CD4-positive, alpha-beta T cell treated with Interleukin-15 for 4 hours (primary cell): ENCODE results near the gene CCSER2.
"Not testable (repeated sequence)": the region's sequence is repeated elsewhere in the genome, so short reads cannot be mapped to it uniquely, and the experiment has no call there.

Source experiments
- DNase-seq: peaks from one replicate; pipeline ENCODE4 v3.0.0-alpha.2; 2020; ENCODE audit warnings: low spot score

CCSER2 gene, protein sequence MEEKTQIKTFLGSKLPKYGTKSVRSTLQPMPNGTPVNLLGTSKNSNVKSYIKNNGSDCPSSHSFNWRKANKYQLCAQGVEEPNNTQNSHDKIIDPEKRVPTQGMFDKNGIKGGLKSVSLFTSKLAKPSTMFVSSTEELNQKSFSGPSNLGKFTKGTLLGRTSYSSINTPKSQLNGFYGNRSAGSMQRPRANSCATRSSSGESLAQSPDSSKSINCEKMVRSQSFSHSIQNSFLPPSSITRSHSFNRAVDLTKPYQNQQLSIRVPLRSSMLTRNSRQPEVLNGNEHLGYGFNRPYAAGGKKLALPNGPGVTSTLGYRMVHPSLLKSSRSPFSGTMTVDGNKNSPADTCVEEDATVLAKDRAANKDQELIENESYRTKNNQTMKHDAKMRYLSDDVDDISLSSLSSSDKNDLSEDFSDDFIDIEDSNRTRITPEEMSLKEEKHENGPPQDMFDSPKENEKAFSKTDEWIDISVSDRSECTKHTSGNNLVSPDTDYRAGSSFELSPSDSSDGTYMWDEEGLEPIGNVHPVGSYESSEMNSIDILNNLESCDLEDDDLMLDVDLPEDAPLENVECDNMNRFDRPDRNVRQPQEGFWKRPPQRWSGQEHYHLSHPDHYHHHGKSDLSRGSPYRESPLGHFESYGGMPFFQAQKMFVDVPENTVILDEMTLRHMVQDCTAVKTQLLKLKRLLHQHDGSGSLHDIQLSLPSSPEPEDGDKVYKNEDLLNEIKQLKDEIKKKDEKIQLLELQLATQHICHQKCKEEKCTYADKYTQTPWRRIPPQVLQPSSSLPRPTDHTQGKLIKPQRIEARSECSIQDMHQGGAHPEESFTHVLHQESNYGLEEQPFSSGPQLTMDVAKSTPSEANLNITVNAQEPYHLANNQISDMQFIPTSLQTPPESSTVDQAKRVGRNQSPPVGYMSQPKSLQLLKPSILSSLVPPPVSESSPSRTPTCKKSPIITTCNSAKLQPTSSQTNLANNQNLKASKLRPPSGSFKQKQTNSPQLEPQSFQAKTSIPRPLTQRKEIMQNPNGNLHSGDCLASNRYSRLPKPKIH

DNA sequence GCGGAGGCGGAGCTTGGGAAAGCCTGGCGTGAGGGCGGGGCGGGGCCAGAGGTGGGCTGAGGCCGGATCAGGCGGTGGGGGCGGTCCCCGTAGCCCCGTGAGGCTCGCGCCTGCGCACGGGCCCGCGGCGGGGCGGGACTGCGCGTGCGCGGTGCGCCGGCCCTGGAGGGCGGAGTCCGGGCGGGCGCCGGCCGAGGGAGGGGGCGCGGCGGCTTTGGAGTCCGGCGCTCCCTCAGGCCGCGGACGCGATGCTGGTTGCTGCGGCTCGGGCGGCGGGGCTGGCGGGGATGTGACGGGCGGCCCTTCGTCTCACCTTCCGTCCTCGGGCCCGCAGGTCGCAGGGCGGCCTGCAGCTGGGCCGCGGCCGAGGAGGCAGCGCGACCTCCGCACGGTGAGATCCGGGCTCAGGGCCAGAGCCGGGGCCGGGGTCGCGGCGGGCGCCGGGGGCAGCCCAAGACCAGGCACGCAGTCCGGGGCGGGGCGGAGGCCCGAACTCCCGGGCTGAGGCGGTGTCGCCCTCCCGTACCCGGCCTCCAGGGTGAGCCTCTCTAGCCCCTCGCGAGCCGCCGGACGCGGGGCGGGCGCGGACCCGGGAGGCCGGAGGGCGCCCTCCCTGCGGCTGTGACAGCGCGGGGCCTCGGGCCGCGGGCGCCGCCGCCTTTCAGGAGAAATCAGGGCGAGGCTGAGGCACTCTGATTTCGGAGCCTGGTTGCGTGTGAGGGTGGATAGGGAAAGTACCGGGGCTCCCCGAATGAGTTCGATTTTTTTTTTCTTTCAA is at the start of gene CCSER2:
Gene CCSER2, plus strand, starts transcription at position 172 of the 778 bp plus-strand sequence. CDS start 42,464 bp downstream, outside the sequence.
- peak; percentile 89 for DNase-seq

- not testable (repeated sequence) for DNase-seq
These were observed 48.4 kb upstream of the CCSER2 start for GRCh38 chr10:84279876-84280475.

- DNase-seq: no peak
These were observed 41.7 kb upstream of the CCSER2 start for GRCh38 chr10:84286695-84287094.

GRCh38 chr10:84288151-84288550 is 40.2 kb upstream of the CCSER2 start:
- DNase-seq: no peak

DNA sequence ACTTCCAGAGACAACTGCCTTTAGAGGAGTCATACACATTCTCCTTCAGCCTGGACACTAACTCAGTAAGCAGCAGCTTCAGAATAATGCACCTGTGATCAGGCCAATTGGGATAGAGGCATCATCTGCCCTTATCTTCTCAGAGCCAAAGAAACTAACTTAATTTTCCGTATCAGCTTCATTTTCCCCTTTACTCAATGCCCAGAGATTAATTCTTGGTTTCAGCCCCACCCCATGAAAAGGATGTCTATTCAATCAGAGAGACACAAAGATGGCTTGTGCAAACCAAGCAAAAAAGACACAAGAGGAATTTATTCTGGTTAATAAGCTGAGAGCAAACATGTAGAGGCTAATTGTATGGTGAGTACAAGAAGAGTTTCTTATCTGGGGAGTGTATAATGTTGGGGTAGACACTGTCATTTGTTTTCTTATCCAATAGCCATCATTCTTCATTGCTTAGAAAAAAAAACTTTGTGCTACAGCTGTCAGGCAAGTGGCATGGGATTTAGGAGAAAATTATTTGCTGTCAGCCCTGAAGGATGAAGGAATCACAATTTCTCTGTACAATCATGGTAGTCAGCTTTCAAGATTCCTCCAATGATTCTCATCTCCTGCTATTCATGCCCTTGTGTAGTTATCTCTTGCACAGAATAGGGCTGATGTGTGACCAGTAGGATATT is 38.7 kb upstream of the CCSER2 start:
- no peak for DNase-seq

GRCh38 chr10:84290235-84290634 is 38.2 kb upstream of the CCSER2 start:
- no peak for DNase-seq

DNA sequence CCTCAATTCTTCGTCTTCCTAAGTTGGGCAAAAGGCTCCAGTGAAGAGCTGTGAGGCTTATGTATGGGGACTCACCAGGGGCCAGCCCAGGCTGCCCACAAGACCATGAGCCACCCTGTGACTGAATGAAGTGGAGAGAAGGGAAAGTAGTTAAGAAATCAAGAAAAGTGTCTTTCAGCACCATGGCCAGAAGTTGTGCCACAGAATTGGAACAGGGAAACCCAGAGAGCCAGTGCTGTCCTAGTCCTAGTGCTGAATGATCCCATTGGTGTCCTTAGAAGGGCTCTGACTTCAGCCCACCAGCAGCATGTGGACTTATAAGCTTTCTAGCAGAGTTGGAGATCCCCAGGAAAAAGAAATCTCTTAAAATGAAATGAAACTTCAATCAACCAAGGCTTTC is 37.0 kb upstream of the CCSER2 start:
- DNase-seq: no peak

GRCh38 chr10:84292502-84292901 is 35.9 kb upstream of the CCSER2 start:
- no peak for DNase-seq

- no peak for DNase-seq
These were observed 35.2 kb upstream of the CCSER2 start for GRCh38 chr10:84293171-84293570.

- DNase-seq: no peak
These were observed 34.8 kb upstream of the CCSER2 start for GRCh38 chr10:84293574-84294016.

- DNase-seq: no peak
These were observed 33.5 kb upstream of the CCSER2 start for GRCh38 chr10:84294766-84295447.

DNA sequence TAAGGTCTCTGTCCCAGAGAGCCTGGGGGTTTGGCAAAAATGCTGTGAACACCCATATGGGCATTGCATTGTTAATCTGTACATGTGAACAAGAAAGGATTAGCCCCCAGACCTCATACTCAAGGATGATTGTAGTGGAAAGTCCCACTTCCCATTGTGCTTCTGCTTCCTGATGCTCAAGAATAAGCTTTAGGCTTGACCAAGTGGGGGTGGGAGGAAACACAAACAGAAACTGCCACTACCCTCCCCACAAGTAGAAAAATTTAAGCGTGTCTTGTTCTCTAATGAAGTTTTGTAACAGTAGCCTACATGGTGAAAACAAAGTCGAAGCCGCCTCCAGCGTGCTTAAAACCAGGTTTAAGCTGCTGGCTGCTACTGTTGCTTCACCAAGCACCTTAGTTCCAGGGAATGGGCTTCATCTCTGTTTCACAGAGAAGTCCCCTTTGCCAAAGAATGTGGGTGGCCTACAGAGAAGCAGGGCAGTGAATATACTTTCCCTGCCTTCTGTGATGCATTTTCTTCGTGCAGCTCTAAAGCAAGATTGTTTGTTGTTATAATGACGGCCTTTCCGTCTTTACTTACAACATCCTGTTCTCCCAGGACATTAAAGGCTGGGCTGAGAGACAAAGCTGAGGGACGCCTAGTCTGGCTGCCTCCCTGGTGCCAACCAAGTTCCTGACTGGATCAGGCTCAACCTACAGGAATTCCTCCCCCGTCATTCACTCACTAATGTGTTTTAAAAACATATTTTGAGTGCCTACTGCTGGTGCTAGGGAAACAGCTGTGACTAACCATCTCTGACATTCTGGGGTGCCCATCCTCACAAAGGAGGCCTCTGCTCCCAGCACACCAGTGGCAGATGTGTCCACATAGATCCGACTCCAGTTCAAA is 32.1 kb upstream of the CCSER2 start:
- DNase-seq: no peak

DNA sequence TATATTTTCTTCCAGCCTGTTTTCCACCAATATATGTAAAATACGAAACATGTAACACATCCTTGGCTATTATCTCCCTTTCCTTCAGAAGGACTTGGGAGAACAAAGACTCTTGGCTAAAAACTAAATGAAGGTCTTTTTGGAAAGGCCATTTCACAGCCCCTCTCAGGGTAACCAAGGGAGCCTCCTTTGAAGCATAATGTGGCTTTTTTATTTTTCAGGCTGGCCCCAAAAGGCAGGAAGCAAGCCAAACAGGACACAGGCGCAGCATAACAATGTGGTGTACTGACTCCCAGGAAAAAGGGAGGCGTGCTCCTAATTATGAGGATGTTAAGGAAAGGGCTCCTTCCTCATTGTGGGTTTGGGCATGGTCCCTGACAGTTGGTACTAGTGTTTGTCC is 30.3 kb upstream of the CCSER2 start:
- DNase-seq: no peak

- DNase-seq: no peak
These were observed 26.2 kb upstream of the CCSER2 start for GRCh38 chr10:84302223-84302622.

DNA sequence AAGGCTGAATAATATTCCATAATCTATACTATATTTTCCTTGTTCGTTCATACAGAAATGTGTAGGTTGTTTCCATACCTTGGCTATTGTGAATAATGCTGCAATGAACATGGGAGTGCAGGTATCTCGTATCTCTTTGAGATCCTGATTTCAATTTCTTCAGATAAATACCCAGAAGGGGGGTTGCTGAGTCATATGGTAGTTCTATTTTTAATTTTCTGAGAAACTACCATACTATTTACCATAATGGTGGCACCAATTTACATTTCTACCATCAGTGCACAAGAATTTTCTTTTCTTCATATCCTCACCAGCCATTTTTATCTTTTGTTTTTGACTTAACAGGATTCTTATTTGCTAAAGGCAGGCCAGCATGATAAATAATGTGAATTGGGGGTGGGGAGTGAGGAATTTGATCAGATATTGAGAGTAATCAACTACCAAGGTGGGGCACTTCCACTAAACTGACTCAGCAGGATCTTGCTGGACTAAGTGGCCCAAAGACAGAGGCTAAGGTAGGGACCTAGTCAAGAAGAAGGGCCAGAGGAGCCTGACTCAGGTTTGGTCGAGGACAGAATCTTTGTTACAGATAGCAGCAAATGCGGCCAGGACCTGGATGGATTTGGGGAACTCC is 21.5 kb upstream of the CCSER2 start:
- no peak for DNase-seq

DNA sequence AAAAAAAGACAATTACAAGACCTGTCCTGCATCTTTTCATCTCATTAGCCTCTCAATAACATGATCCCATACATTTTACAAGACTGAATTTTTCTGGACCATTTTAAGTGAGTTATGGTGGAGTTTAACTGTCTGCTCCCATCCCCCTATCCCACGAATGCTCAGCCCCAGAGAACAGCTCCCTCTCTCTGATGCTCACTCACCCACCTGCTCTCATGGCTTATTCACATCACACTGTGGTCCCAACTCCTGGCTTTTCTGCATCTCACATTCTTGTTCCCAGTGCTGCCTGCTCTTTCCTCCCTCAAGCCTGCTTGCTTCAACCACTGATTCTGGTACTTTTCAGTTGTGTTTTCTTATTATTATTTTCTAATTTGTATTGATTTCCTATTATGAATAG is 20.4 kb upstream of the CCSER2 start:
- DNase-seq: no peak

- DNase-seq: peak; percentile 45
These were observed 19.7 kb upstream of the CCSER2 start for GRCh38 chr10:84308481-84309304.

DNA sequence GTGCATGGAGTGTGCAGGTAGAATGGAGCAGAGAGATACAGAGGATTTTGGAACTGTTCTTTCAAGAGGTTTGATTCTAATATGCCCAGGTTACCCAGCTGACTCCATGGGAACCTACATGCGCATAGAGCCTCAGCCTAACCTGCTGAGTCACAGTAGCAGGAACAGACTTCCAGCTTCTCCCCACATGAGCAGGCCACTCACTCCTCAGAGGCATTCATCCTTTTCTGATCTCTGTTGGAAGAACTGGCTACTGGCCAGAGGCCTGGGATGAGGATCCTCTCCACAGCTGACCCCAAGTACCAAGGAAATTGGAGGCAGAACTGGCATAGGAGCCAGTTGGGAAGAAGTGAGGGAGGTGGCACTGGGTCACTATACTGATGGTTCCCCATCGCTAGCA is 17.9 kb upstream of the CCSER2 start:
- no peak for DNase-seq
